NCI-H1417 treated with DMSO at 0.1 percent for 48 hours (cell line): ENCODE data around the gene PPP3CA.
"Not testable (repeated sequence)": the region's sequence is repeated elsewhere in the genome, so short reads cannot be mapped to it uniquely, and the experiment has no call there.

Experiments
- DNase-seq: peaks from one replicate; lab custom pipeline; 2025; lab: John Stamatoyannopoulos, UW

PPP3CA gene

DNA sequence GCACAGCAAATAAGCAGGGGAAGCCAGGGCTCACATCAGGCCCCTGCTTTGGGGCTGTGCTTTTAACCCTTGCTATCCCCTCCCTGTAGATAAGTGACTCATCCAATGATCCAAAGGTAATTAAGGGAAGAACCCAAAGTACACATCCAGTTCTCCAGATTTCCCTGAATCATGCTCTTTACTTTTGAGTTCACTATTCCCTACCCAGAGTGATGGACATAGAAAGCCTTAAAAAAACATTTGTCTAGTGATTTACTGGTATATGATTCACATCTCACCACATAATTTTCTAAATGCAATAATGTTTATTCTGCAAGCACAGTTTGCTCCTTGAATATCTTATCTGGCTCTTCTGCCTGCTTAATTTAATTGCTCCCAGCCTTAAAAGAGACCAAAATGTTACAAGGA is 136.2 kb downstream of the PPP3CA start:
- no peak for DNase-seq

DNA sequence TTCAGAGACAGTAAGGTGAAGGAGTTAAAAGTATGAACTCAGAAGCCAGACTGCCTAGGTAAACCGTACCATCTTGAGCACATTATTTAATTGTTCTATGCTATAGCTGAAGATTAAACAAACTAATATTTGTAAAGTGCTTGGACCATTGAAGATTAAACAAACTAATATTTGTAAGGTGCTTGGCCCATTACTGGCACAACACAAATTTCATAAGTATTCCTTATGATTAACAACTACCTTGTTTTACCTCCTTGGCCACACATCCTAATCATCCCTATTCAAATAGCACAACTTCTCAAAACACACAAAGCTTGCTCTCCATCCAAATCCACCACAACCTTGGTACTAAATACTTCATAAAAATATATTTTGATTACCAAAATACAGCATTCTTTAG is 137.0 kb downstream of the PPP3CA start:
- DNase-seq = no peak

GRCh38 chr4:101208171-101208570 is 139.2 kb downstream of the PPP3CA start:
- DNase-seq = no peak

DNA sequence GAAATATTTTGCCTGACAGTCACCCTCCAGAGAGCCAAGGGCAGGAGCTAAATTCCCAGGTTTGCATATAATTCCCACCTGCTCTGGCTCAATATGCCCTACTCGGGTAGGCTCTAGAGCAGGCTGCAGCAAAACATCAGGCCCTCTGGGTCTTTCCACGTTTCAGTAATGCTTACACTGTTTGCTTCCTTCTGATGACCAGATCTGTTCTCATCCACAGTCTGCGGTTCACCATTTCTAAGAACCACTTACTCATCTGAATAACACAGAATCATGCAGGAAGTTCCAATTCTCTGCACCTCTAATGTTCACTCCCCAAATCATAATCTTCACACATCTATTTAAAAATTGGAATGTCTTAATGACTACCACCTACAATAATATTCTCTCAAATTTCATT is 141.4 kb downstream of the PPP3CA start:
- no peak for DNase-seq

DNA sequence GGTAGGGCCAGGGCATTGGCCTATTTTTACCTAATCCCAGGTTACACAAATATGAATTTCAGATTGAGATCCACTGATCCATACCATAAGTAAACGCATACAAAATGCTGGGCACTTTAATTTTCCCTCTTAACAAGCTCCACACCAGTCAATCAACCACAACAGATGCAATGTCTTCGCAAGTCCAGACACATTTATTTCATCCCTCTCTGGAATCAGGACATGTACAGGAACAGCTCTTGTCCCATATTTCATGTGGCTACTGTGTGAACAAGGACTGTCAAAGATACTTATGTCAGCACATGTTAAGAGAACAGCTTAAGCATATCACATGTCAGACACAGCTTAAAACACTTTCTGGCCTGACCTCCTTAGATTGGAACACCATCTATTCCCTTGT is 145.9 kb downstream of the PPP3CA start:
- no peak for DNase-seq

DNA sequence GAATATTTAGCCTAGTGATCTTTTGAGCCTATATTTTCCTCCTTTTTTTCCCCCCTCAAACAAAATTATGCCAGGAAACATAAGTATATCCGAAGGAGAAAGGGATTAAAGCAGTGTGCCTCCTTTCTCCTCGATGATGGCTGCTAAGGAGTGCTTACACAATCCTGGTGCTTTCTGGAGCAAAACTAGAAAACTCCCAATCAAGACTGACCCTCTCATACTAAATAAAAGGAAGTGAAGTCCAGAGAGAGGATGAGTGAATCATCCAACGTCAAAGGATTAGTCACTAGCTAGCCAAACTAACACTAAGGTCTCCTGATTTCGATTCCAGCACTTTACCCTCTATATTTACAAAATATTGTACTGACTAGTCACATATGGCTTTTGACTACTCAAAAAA is 146.8 kb downstream of the PPP3CA start:
- no peak for DNase-seq

DNA sequence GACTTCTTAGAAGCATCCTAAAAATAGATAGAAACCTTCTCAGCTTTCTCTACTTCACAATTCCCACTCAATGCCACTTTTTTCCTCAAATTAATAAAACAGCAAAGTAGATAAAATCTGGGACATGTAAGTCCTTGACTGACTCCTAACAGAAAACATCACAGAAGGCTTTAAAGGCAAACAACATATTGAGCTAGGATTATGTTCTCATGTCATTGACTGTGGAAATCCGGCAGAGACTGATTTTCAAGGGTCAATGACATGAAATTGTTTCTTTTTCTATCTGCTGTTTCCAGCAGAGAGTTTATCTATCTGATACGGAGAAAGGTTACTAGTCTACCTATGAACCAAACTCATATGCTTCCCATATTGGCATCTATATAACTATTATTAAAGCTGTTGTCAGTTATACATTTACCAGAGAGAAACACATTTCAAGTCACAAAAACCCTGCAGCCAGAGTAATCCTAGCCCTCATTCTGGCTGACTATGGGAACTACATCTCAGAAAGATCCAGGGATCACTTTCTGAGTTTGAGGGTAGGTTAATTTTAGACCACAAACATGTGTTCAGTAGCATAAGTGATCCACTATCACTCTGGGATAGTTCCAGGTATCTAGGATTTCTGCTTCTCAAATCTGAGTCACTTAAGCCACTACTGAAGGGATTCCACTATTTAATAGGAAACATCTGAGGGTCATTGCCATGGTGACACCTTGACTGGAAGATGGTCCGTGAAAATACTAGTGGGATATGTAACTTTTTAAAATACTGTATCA is 147.6 kb downstream of the PPP3CA start:
- no peak for DNase-seq

- DNase-seq = peak; percentile 26
Measured at GRCh38 chr4:101198682-101199339, 148.5 kb downstream of the PPP3CA start.

GRCh38 chr4:101197350-101197749 is 150.0 kb downstream of the PPP3CA start:
- no peak for DNase-seq

GRCh38 chr4:101192244-101192643 is 155.1 kb downstream of the PPP3CA start:
- no peak for DNase-seq

DNA sequence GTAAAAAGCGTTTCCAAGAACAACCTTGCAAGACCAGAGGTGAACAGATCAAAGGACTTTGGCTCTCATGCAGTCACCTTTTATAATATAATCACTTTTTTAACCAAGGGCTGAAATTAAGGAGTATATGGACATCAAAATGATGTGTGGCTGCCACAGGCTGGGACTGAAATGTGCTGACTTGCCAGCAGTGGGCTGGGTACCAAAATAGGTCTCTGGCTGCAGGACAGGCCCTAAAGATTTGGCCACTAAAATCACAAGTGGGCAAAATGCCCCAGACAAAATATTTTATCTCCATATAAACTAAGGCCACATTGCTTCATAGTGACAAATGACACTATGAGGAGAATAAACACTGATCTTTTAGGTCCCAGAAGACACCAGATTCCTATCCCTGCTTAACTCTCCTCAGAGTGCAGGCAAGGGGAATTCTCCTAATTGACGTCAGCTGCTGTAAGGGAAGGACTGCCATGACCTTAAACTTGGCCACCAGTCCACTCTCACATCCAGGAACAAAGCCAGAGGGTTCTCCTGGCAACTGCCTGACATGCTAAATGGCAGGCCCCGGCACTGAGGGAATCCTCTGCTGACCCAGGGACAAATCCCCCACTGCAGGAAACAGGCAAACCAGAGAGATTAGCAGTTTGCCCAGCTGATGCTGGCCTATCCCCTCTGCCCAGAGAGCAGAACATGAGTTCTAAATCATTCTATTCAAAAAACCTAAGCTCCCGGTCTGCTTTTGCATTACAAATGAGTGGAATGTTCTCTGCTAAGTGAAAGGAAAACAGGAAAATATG is 155.8 kb downstream of the PPP3CA start:
- no peak for DNase-seq

DNA sequence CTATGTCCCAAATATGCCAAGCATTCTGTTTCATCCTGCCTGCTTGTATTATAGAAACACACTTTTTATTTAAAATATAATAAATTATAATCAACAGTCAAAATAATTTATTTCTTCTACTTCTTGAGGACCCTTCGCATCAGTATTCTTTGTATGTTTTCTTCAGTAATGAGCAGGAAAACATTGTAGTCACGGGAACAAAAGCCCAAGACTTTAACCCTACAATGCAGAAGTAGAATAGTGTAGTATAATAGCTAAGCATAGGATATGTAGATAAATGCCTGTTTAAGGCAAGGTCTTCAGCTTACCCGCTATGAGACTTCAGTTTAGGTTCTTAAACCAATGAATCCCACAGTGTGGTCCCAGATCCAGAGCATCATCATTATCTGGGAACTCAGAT is 156.6 kb downstream of the PPP3CA start:
- no peak for DNase-seq

- no peak for DNase-seq
Measured at GRCh38 chr4:101188906-101189305, 158.4 kb downstream of the PPP3CA start.

- no peak for DNase-seq
Measured at GRCh38 chr4:101187841-101188240, 159.5 kb downstream of the PPP3CA start.

GRCh38 chr4:101186567-101187184 is 160.7 kb downstream of the PPP3CA start:
- no peak for DNase-seq

DNA sequence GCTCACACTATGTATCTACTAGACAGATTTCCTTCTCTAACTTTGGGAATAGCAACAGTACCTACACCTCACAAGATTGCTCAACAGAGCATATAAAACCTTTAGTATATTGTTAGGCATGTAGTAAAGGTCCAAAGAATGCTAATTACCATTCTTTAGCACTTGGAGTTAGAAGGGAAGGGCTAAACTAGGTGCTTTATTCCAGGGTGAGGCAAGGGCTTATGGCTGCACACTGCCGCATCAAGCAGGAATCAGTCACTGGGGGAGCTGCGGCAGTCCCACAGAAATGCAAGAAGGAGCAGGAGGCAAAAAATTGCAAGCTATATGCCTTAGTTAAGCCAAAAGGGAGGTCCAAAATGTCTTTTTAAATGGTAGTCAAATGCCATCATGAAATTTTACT is 162.7 kb downstream of the PPP3CA start:
- DNase-seq = no peak

GRCh38 chr4:101183666-101184373 is 163.5 kb downstream of the PPP3CA start:
- DNase-seq = no peak

DNA sequence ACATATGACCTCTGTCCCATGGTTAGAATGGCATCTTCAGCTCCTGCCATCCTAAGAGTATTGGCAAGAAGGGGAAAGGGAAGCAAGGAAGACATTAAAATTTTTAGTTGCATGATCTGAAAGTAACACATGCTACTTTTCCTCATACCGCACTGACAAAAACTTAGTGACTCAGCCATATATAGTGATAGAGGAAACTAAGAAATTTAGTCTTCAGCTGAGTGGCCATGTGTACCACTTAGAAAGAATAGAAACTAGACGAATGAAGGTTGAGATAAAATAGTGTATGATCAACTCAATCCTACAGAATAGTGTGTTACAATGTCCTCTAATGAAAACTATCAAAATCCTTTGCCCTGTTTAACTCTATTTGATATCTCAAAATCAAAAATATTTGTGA is 164.1 kb downstream of the PPP3CA start:
- DNase-seq = no peak

GRCh38 chr4:101182688-101183087 is 164.6 kb downstream of the PPP3CA start:
- not testable (repeated sequence) for DNase-seq

DNA sequence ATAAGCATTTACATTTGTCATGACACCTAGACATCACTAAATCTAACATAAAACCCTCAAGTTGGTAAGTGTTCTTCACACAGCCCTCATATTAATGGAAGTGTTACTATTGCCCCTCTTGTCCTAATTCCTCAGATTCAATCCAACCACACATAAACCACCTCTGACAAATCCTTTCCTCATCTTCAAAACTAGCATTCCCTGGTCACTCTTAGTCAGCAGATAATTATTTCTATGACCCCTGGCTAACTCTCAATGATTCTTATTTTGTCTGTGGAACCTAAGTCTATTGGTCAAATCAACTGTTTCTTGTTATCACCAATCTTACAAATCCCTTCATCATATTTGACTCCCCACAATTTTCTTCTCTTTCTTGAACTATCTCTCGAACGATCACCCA is 168.6 kb downstream of the PPP3CA start:
- DNase-seq = no peak

DNA sequence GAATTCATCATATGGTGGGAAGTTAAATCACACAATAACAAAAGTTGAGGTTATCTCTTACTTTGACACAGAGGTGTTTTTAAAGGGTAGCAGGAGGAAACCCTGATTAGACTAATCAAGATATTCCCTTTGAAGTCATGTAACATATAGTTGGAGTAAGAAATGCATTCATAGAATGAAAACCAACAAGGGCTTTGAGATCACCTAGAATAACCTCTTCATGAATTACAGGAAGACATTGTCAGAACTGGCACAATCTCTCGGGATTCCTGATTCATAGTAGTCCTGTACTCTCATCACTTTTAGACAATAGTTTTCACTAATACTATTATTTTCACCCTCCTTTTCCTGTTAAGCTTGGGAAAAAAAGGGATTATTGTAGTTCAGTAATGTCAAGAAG is 170.2 kb downstream of the PPP3CA start:
- DNase-seq = no peak
